HG03060 (cell line): ENCODE measurements around the gene AUP1.

ENCODE experiments used
- ATAC-seq: cut with Tn5 transposase; IDR thresholded peaks from one replicate; pipeline ENCODE4 v1.9.1; 2021; ENCODE audit warnings: low read depth, moderate number of reproducible peaks; ENCODE audit not compliant: unreplicated experiment

The AUP1 gene

DNA sequence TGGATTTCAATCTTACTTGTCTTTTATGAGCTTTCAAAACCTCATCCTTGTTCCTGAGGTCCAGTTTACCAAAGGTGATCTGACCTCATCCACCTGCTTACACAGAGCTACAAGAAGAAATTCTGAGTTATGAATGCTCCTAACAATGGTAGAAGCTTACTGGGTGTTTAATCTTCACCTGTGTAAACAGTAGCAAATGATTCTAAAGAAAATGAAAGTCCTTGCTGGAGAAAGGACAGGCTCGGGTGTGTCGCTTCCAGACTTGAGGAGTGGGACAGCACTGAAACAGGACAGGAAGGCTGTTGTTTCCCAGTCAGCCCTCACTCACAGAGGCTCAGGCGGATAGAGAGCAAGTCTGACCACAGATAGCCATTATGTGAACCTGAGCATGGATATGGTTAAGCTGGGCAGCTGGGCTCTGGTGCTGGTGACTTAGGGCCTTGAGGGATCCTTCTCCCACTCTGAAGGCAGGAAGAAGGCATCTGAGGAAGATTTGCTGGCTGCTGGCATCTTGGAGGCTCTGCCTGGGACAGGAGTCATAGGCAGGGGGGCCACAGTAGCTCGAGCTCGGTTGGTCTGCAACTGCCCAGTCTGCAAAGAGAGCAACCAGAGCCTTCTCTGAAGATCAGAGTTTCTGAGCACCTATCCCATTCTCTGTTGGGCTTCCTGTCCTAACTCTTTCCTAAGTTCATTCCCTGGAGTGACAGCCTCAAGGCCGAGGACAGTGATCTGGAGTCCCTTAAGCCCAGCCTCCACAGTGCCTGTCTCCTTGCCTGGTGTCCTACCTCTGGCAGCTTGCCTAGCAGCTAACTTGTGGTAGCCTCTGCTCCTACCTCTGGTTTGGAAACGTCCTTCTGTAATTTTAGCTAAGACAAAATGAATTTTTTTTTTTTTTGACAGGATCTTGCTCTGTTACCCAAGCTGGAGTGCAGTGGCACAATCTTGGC is 29.1 kb upstream of the AUP1 start:
- no peak for ATAC-seq

DNA sequence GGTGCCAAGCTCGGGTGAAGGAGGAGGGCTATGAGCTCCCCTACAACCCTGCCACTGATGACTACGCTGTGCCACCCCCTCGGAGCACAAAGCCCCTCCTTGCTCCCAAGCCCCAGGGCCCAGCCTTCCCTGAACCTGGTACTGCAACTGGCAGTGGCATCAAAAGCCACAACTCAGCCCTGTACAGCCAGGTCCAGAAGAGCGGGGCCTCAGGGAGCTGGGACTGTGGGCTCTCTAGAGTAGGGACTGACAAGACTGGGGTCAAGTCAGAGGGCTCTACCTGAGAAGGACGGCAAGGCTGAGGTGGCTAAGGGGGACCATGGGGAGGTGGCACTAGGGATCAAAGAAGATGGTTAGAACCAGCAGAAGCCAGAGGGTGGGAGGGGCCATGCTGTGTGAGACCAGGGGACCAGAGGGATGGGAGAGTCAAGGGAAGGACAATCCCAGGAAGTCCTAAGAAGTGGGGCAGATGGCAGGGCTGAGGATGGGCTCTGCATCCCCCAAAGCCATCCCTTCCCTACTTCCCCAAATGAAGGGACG is 27.4 kb upstream of the AUP1 start:
- no peak for ATAC-seq

DNA sequence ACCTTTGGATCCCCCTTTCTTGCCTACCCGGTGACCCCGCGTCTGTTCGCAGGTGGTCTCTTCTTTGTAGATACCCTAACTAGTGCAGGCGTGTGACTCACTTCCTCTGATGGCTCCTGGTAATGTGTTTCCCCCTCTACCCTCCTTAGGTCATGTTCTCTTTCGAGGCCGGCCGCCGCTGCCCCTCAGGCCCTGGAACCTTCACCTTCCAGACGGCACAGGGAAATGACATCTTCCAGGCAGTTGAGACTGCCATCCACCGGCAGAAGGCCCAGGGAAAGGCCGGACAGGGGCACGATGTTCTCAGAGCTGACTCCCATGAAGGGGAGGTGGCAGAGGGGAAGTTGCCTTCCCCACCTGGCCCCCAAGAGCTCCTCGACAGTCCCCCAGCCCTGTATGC is 26.7 kb upstream of the AUP1 start:
- no peak for ATAC-seq

- ATAC-seq = no peak
Measured at GRCh38 chr2:74555610-74556103, 26.2 kb upstream of the AUP1 start.

GRCh38 chr2:74554820-74555531 is 25.5 kb upstream of the AUP1 start:
- no peak for ATAC-seq

- no peak for ATAC-seq
Measured at GRCh38 chr2:74553892-74554819, 24.6 kb upstream of the AUP1 start, which contains the start of the genes DOK1 and LOXL3. DOK1 (plus strand) TSS chr2:74554720; CDS start chr2:74554755, 35 bp downstream. LOXL3 (minus strand) TSS chr2:74553942; CDS start chr2:74552634, 1,308 bp downstream.

- no peak for ATAC-seq
Measured at GRCh38 chr2:74552914-74553811, 23.7 kb upstream of the AUP1 start.

DNA sequence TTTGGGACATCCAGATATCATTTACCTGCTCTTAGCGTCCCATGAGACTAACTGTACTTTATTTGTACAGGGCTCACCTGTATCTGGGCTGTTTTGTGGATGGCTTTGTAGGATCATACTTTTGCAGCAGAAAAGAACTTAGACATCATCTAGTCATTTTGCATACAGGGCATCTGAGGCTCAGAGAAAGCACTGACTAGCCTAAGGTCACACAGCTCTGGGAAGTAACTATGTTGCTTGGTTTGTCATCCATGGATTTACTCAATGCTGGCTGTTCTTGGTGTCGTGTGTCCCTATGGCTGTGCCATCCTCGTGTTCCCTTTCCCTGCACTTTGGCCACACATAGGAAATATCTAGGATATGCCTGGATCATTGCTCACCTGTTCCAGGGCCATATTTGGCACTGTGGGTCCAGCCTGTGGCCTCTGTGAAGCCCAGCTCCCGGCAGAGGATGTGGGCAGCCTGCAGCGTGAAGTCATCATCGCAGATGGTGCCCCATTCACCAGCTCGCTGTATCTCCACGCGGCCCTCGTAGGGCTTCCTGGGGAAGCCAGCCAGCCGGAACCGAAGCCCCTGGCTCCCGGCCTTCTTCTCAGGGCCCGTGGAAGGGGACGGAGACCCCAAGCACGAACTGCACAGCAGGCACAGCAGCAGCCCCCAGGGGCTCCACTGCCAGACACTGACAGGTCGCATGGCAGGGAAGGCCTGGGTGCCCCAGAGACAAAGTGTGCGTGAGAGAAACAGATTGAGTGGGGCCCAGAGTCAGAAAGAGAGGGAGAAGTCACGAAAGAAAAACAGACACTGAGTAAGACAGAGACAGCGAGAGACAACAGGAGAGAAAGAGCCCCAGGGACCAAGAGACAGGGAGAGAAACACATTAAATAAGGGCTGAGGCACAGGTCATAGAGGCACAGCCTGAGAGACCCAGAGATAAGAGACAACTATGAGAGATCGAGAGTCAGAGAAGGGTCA is 22.7 kb upstream of the AUP1 start:
- ATAC-seq = no peak

GRCh38 chr2:74551530-74551929 is 22.0 kb upstream of the AUP1 start:
- ATAC-seq = no peak

- ATAC-seq = no peak
Measured at GRCh38 chr2:74550231-74550630, 20.7 kb upstream of the AUP1 start.

GRCh38 chr2:74548900-74549826 is 19.7 kb upstream of the AUP1 start:
- no peak for ATAC-seq

- ATAC-seq = no peak
Measured at GRCh38 chr2:74548285-74548899, 18.9 kb upstream of the AUP1 start.

- ATAC-seq = no peak
Measured at GRCh38 chr2:74546004-74546403, 16.5 kb upstream of the AUP1 start.

DNA sequence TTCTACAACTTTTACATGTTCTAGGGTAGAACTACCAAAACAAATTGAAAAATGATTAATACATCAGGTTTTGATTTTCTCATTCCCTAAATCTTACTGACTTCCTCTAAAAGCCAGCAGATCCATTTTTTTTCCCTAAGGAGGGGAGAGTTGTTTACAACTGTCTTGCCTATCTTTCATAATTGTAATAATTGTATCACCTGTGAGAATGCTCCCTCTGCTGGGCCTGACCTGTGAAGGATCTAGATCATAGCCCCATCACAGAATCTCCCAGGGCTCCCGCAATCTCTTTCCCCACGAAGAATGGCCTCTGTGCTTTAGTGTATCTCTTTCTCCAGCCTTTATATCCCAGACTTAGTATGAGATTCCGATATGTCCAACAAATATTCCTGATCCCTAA is 15.1 kb upstream of the AUP1 start:
- no peak for ATAC-seq

DNA sequence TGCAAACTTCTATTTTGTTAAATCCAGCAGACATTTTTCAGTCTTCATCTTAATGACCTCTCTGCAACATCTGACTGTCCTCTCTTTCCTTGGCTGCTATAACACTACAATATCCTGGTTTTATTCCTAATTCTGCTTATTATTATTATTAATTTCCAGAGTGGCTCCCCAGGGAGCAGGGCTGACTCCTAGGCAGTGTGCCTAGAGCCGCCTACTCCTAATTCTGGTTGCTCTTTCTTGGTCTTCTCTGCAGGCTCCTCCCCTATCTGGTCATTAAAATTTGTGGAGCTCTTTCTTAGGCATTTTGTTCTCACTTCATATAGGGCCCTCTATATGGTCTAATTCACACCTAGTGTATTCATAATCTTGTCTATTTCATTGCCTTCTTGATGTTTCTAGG is 13.5 kb upstream of the AUP1 start:
- no peak for ATAC-seq

DNA sequence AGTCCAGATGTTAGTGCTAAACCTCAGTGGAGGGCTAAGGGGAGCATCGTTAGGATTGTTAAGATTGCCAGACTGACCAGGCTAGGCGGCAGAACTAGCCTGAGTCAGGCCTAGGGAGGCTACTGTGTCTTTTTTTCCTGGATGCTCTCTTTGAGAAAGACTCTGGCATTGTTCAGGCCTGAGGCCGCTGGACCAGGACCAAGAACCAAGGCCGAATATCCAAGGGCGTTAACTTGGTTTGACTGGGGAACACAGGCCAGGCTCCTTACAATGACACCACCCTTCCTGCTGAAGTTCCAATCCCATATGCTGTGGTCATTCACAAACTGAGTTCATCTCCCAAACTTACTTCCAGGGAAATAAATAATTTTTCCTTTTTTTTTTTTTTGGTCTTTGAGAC is 10.8 kb upstream of the AUP1 start:
- no peak for ATAC-seq
